H1 (cell line): Measurements from ENCODE around the gene ADAMTS3. TPM values are rescaled to one million over a fixed set of nuclear protein-coding genes. Genes with fewer than 3 reads are reported as not detected.
A peak's percentile ranks its signal among the peaks of the same experiment; 100 is the strongest.

ENCODE experiments used
- CTCF ChIA-PET: fragments of 300-600 bp; sonication (Branson Sonifier 250); formaldehyde crosslinking; loops from one replicate; lab custom pipeline; 2021; ENCODE audit not compliant: partially characterized antibody; lab: Charles Lee
- POLR2A ChIA-PET: fragments of 300-600 bp; sonication (Branson Sonifier 250); formaldehyde crosslinking; loops from one replicate; lab custom pipeline; 2021; ENCODE audit warnings: inconsistent platforms; ENCODE audit not compliant: partially characterized antibody; lab: Charles Lee
- DNase-seq, 2 experiments: peaks; one replicate each; pipeline versions ENCODE4 v3.0.0 to v3.0.0-alpha.2; 2010 to 2022; ENCODE audit warnings: low spot score in 2 of 2, low read depth in 1 of 2, mixed read lengths in 1 of 2
- FAIRE-seq: peaks from 2 replicates; lab custom pipeline; 2011; peaks lifted over from hg19 to GRCh38; lab: Jason Lieb, UNC
- H2AFZ ChIP-seq: 2 replicates; pipeline ENCODE4 v1.8.1; 2012; ENCODE audit warnings: low read length, inconsistent platforms
- H2AK5ac ChIP-seq: 2 replicates; pipeline ENCODE4 v1.6.1; 2013; ENCODE audit warnings: low read depth, low read length
- H2BK120ac ChIP-seq: replicated peaks from 2 replicates; pipeline ENCODE3; 2013; ENCODE audit warnings: low read depth, low read length, inconsistent platforms
- H2BK12ac ChIP-seq: 2 replicates; pipeline ENCODE4 v1.6.1; 2013; ENCODE audit warnings: low read depth, low read length
- H2BK15ac ChIP-seq: 2 replicates; pipeline ENCODE4 v1.6.1; 2013; ENCODE audit warnings: low read length
- H2BK20ac ChIP-seq: 2 replicates; pipeline ENCODE4 v1.6.1; 2013; ENCODE audit warnings: low read length
- H2BK5ac ChIP-seq: 2 replicates; pipeline ENCODE4 v1.6.1; 2013; ENCODE audit warnings: low read depth, low read length
- H3K14ac ChIP-seq: 2 replicates; pipeline ENCODE4 v1.6.1; 2013; ENCODE audit warnings: inconsistent platforms; ENCODE audit not compliant: insufficient read length
- H3K18ac ChIP-seq: 2 replicates; pipeline ENCODE4 v1.6.1; 2013; ENCODE audit warnings: low read length; ENCODE audit errors: extremely low read depth
- H3K23ac ChIP-seq: 2 replicates; pipeline ENCODE4 v1.6.1; 2013; ENCODE audit warnings: inconsistent platforms; ENCODE audit not compliant: insufficient read length
- H3K23me2 ChIP-seq: 2 replicates; pipeline ENCODE4 v1.6.1; 2013; ENCODE audit warnings: low read depth, low read length
- H3K27ac ChIP-seq: 2 replicates; pipeline ENCODE4 v1.6.1; 2011; ENCODE audit warnings: low read depth, low read length, inconsistent platforms
- H3K27me3 ChIP-seq, 4 experiments: replicated peaks in 1 of 4; 1 replicate in 1 of 4; 2 replicates in 3 of 4; pipeline versions ENCODE4 v1.6.1 to v1.8.1; 2011 to 2013; ENCODE audit warnings: low read length in 3 of 4, mild to moderate bottlenecking in 3 of 4, inconsistent platforms in 2 of 4, mixed read lengths in 2 of 4, moderate library complexity in 1 of 4; ENCODE audit not compliant: control insufficient read depth in 3 of 4, insufficient read depth in 3 of 4; ENCODE audit errors: extremely low read depth in 1 of 4
- H3K36me3 ChIP-seq, 4 experiments: 2 replicates each; pipeline versions ENCODE4 v1.6.1 to v1.8.1; 2011 to 2013; ENCODE audit warnings: mild to moderate bottlenecking in 4 of 4, low read length in 3 of 4, moderate library complexity in 2 of 4, control low read depth in 1 of 4, inconsistent platforms in 1 of 4; ENCODE audit not compliant: insufficient read depth in 4 of 4, control insufficient read depth in 2 of 4
- H3K4ac ChIP-seq: replicated peaks from 2 replicates; pipeline ENCODE3; 2013; ENCODE audit warnings: low read length, low read depth, mixed read lengths, inconsistent platforms; ENCODE audit not compliant: insufficient read length
- H3K4me1 ChIP-seq, 4 experiments: replicated peaks in 1 of 4; 1 replicate in 1 of 4; 2 replicates in 3 of 4; pipeline versions ENCODE4 v1.6.1 to v1.8.1; 2011 to 2013; ENCODE audit warnings: low read length in 3 of 4, inconsistent platforms in 2 of 4, mixed read lengths in 1 of 4; ENCODE audit not compliant: insufficient read depth in 4 of 4, control insufficient read depth in 3 of 4
- H3K4me2 ChIP-seq, 2 experiments: 2 replicates each; pipeline versions ENCODE4 v1.6.1 to v1.8.1; 2011 to 2013; ENCODE audit warnings: low read depth in 2 of 2, low read length in 2 of 2, control low read depth in 1 of 2, inconsistent platforms in 1 of 2, mild to moderate bottlenecking in 1 of 2; ENCODE audit not compliant: insufficient read depth in 1 of 2
- H3K4me3 ChIP-seq, 4 experiments: fragments of 200-600, 300-600 bp in 1 of 4; sonication (generic), shearing (Covaris generic), sonication (Bioruptor Twin) in 1 of 4; 2 replicates each; pipeline versions ENCODE4 v1.5.1 to v1.8.1; 2011 to 2016; ENCODE audit warnings: low read length in 4 of 4, low read depth in 3 of 4, control low read depth in 2 of 4, inconsistent platforms in 2 of 4, mild to moderate bottlenecking in 2 of 4, mixed read lengths in 1 of 4, moderate library complexity in 1 of 4; ENCODE audit not compliant: insufficient read depth in 2 of 4; ENCODE audit errors: extremely low read depth in 1 of 4
- H3K56ac ChIP-seq: replicated peaks from 2 replicates; pipeline ENCODE3; 2013; ENCODE audit warnings: low read depth, mild to moderate bottlenecking, mixed read lengths, low read length, inconsistent platforms; ENCODE audit not compliant: insufficient read length
- H3K79me1 ChIP-seq: 2 replicates; pipeline ENCODE4 v1.6.1; 2013; ENCODE audit warnings: low read depth, low read length, control low read depth
- H3K79me2 ChIP-seq, 2 experiments: 2 replicates each; pipeline versions ENCODE4 v1.6.1 to v1.8.1; 2012 to 2013; ENCODE audit warnings: low read length in 2 of 2, mild to moderate bottlenecking in 2 of 2, inconsistent platforms in 1 of 2; ENCODE audit not compliant: insufficient read depth in 2 of 2, control insufficient read depth in 1 of 2
- H3K9ac ChIP-seq, 4 experiments: replicated peaks in 1 of 4; 1 replicate in 1 of 4; 2 replicates in 3 of 4; pipeline versions ENCODE4 v1.6.1 to v1.8.1; 2011 to 2013; ENCODE audit warnings: low read depth in 3 of 4, low read length in 3 of 4, control low read depth in 2 of 4, mild to moderate bottlenecking in 2 of 4, moderate library complexity in 2 of 4, inconsistent platforms in 1 of 4; ENCODE audit errors: extremely low read depth in 1 of 4
- H3K9me3 ChIP-seq, 2 experiments: 2 replicates each; pipeline versions ENCODE4 v1.6.1 to v1.8.1; 2012 to 2013; ENCODE audit warnings: mild to moderate bottlenecking in 2 of 2, moderate library complexity in 2 of 2, control low read depth in 1 of 2, inconsistent platforms in 1 of 2, low read depth in 1 of 2, low read length in 1 of 2, mixed read lengths in 1 of 2; ENCODE audit not compliant: insufficient read depth in 2 of 2
- H4K20me1 ChIP-seq, 2 experiments: replicated peaks in 1 of 2; 2 replicates each; pipeline versions ENCODE3 to v1.8.1; 2011 to 2013; ENCODE audit warnings: inconsistent platforms in 2 of 2, low read length in 2 of 2, mild to moderate bottlenecking in 1 of 2; ENCODE audit not compliant: insufficient read depth in 2 of 2, control insufficient read depth in 1 of 2
- H4K5ac ChIP-seq: 2 replicates; pipeline ENCODE4 v1.6.1; 2013; ENCODE audit warnings: low read length, low read depth, mixed read lengths, inconsistent platforms; ENCODE audit not compliant: insufficient read length
- H4K8ac ChIP-seq: 2 replicates; pipeline ENCODE4 v1.8.0; 2013; ENCODE audit warnings: mild to moderate bottlenecking, moderate library complexity, low read length, inconsistent platforms; ENCODE audit not compliant: insufficient read depth; ENCODE audit errors: extremely low read depth
- H4K91ac ChIP-seq: replicated peaks from 2 replicates; pipeline ENCODE3; 2013; ENCODE audit warnings: low read length, mixed read lengths, inconsistent platforms; ENCODE audit not compliant: insufficient read length
- CBX8 ChIP-seq: fragments of 300-800, 300-1000 bp; sonication (generic); IDR thresholded peaks from 2 replicates; pipeline ENCODE4 v1.7.1; 2016; ENCODE audit warnings: low read depth, low read length, borderline replicate concordance
- JUND ChIP-seq: IDR thresholded peaks from 2 replicates; pipeline ENCODE4 v1.6.1; 2011; ENCODE audit warnings: mild to moderate bottlenecking, improper control_type of control experiment, low read length
- KDM5A ChIP-seq: fragments of 200-600 bp; IDR thresholded peaks from 2 replicates; pipeline ENCODE4 v1.7.1; 2012; ENCODE audit warnings: mild to moderate bottlenecking, low read length, inconsistent platforms, mixed read lengths
- RAD21 ChIP-seq, 2 experiments: IDR thresholded peaks in 1 of 2; conservative IDR thresholded peaks in 1 of 2; 2 replicates each; pipeline ENCODE4 v1.6.1; 2011; ENCODE audit warnings: low read depth in 2 of 2, low read length in 2 of 2, improper control_type of control experiment in 1 of 2, inconsistent platforms in 1 of 2, mild to moderate bottlenecking in 1 of 2, moderate library complexity in 1 of 2
- RNF2 ChIP-seq: fragments of 200-900, 300-1000 bp; sonication (generic); IDR thresholded peaks from 2 replicates; pipeline ENCODE4 v1.7.1; 2016; ENCODE audit warnings: borderline replicate concordance, low read depth, mild to moderate bottlenecking, antibody characterized with exemption, low read length; ENCODE audit not compliant: poor library complexity, severe bottlenecking; ENCODE audit errors: missing control alignments
- SP4 ChIP-seq: IDR thresholded peaks from 2 replicates; pipeline ENCODE4 v1.6.1; 2012; ENCODE audit warnings: low read length, inconsistent platforms
- TAF7 ChIP-seq: optimal IDR thresholded peaks from 2 replicates; pipeline ENCODE3; 2011; ENCODE audit warnings: low read depth, mild to moderate bottlenecking, inconsistent platforms, low read length, moderate library complexity, borderline replicate concordance
- TBP ChIP-seq: IDR thresholded peaks from 2 replicates; pipeline ENCODE4 v1.6.1; 2011; ENCODE audit warnings: low read depth, low read length, improper control_type of control experiment
- TCF12 ChIP-seq: IDR thresholded peaks from 2 replicates; pipeline ENCODE4 v1.6.1; 2011; ENCODE audit warnings: low read depth, mild to moderate bottlenecking, low read length
- WGBS, 2 experiments: shearing (Covaris generic) in 1 of 2; methylation state at CpG; one replicate each; pipeline versions ENCODE4 v1.1.6 to v1.1.7; 2013 to 2015; ENCODE audit warnings: low lambda C conversion rate in 2 of 2, mixed read lengths in 2 of 2, inconsistent platforms in 1 of 2, low coverage in 1 of 2, missing lambda C conversion rate in 1 of 2; ENCODE audit not compliant: insufficient replicate concordance in 2 of 2, insufficient coverage in 1 of 2, insufficient read length in 1 of 2; ENCODE audit errors: extremely low coverage in 1 of 2, missing lambda C conversion rate in 1 of 2; 5-methylcytosine and 5-hydroxymethylcytosine counted together
- polyA plus RNA-seq, 7 experiments: library from polyadenylated mRNA; depleted of rRNA in 3 of 7; stranded (reverse) in 5 of 7; unstranded in 2 of 7; fragments of >200 nt in 5 of 7; fragments of 200-250 nt in 2 of 7; gene quantifications; 1 replicate in 5 of 7; 2 replicates in 1 of 7; 4 replicates in 1 of 7; pipeline versions ENCODE4 v1.2.1 to v1.2.3, GENCODE V29; 2011 to 2013; ENCODE audit warnings: missing spikeins in 2 of 7, mixed read lengths in 2 of 7
- total RNA-seq: library from RNA; stranded (reverse); fragmentation: NEBNext Ultra II Directional; extraction: Animal tissue kit (Norgen Biotek cat#: 25700); gene quantifications from 2 replicates; pipeline ENCODE4 v1.2.1, GENCODE V29; 2021

Gene ADAMTS3
- total and polyA plus RNA-seq, 2 of the 8 experiments (the other 6 are each of a cell fraction or from before 2014, with no cell fraction given) = 1.3 to 3.4 TPM

- POLR2A ChIA-PET = no interaction called here
- no peaks in the 10 kb centered on the region for H3K9me3 ChIP-seq
- H4K91ac ChIP-seq = no peak overlapping the region
- no peak overlapping the region for H4K8ac ChIP-seq
- H3K27me3 ChIP-seq = peaks cover 0 to 1% (median 0%) of the 10 kb centered on the region in 4 experiments; a peak in 1 of 7 replicates
- H2AFZ ChIP-seq = no peak overlapping the region
- H3K4me3 ChIP-seq = no peak overlapping the region
- peak overlapping the region in 1 of 4 experiments; percentile 34; a peak in 1 of 7 replicates for H3K9ac ChIP-seq
- no peaks in the 10 kb centered on the region for H3K23me2 ChIP-seq
- H3K36me3 ChIP-seq = no peaks in the 10 kb centered on the region
- H3K14ac ChIP-seq = no peak overlapping the region
- H3K27ac ChIP-seq = no peak overlapping the region
- no peak overlapping the region for H2BK20ac ChIP-seq
- no peak overlapping the region for H3K4me2 ChIP-seq
- no peak overlapping the region for H4K5ac ChIP-seq
- CTCF ChIA-PET = interaction anchor here (1.1 kb wide), 1 partner anchor 14 kb away, joined by 3 read pairs; no protein-coding TSS in a partner anchor
- no peaks in the 10 kb centered on the region for H3K79me1 ChIP-seq
- no peak overlapping the region for H3K18ac ChIP-seq
- no peak overlapping the region for H2BK5ac ChIP-seq
- no peak for FAIRE-seq
- no peak overlapping the region for H3K23ac ChIP-seq
- H2BK120ac ChIP-seq = no peak overlapping the region
- no peaks in the 10 kb centered on the region for H4K20me1 ChIP-seq
- WGBS, 2 experiments = 79% methylated on average over 1 of the region's 1 CpG; no CpG with 5 or more reads in 1 of the 2 experiments
- no peak overlapping the region for H3K4ac ChIP-seq
- H2BK12ac ChIP-seq = no peak overlapping the region
- H3K56ac ChIP-seq = no peak overlapping the region
- H2BK15ac ChIP-seq = no peak overlapping the region
- no peak for DNase-seq
- no peaks in the 10 kb centered on the region for H3K79me2 ChIP-seq
- H2AK5ac ChIP-seq = no peak overlapping the region
- no peaks in the 10 kb centered on the region for H3K4me1 ChIP-seq
- TF ChIP-seq TAF7 (no peak), TBP (no peak), CBX8 (no peak), RAD21 (IDR thresholded peaks at IDR 0.05 in 1 of 2, conservative IDR thresholded peaks at IDR 0.05 in 1 of 2; ENCODE audit: low read depth in 2 of 2, low read length in 2 of 2) (peak in 1 of 2 experiments; percentile 15; a peak in 1 of 4 replicates), TCF12 (no peak), SP4 (no peak), KDM5A (no peak), RNF2 (no peak), JUND (no peak)
Measured at GRCh38 chr4:72553540-72554337, 15.3 kb downstream of the ADAMTS3 start.
